ENCODE measurements around the gene ITIH3. TPM values are rescaled to one million over a fixed set of nuclear protein-coding genes. Genes with fewer than 3 reads are reported as not detected.

The ITIH3 gene
- total and polyA plus RNA-seq, 2 of the 4 experiments (the other 2 are of a cell fraction), result 0.72 to 0.94 TPM

GRCh38 chr3:52816654-52817053 is 22.1 kb downstream of the ITIH3 start:
- no peak overlapping the region for H4K8ac ChIP-seq (ENCODE audit: low read depth in 2 of 2, low read length in 2 of 2)
- no peak overlapping the region for H3K4me3 ChIP-seq (ENCODE audit: insufficient read depth, low read depth, low read length)
- no peak overlapping the region for H3K27ac ChIP-seq (ENCODE audit: insufficient read depth, low read length)
- H4K20me1 ChIP-seq (ENCODE audit: insufficient read depth, low read length), result no peaks in the 10 kb centered on the region
- no peak overlapping the region for H3K23ac ChIP-seq (ENCODE audit: low read depth, low read length)
- H3K9me3 ChIP-seq (ENCODE audit: control insufficient read depth, insufficient read depth, low read length), result no peaks in the 10 kb centered on the region
- H4K91ac ChIP-seq (ENCODE audit: insufficient read depth, low read depth, low read length), result no peak overlapping the region
- in situ Hi-C loops (cut with MboI; ENCODE audit: low sequenced_read_pairs) (no loop called here), dilution Hi-C loops (cut with HindIII; ENCODE audit: low sequenced_read_pairs, unreplicated experiment) (no loop called here), intact Hi-C loops (cut with micrococcal nuclease) (no loop called here)
- no peak overlapping the region for H2BK120ac ChIP-seq (ENCODE audit: low read depth, low read length)
- H3K4me1 ChIP-seq (ENCODE audit: control insufficient read depth, insufficient read depth, low read length), result no peaks in the 10 kb centered on the region
- ATAC-seq (ENCODE audit: low read depth) (no peak), DNase-seq (no peak)
- no peak overlapping the region for H2BK15ac ChIP-seq (ENCODE audit: low read depth, low read length)
- no peaks in the 10 kb centered on the region for H3K36me3 ChIP-seq (ENCODE audit: control insufficient read depth, insufficient read depth, low read length)
- H2BK5ac ChIP-seq (ENCODE audit: low read depth, low read length, poor library complexity, severe bottlenecking), result no peak overlapping the region
- no peak overlapping the region for H3K9ac ChIP-seq (ENCODE audit: low read depth, low read length)
- no peaks in the 10 kb centered on the region for H3K9me1 ChIP-seq (ENCODE audit: insufficient read depth, low read length)
- no peak overlapping the region for H2AK5ac ChIP-seq (ENCODE audit: low read depth, low read length)
- WGBS, 2 experiments (ENCODE audit: extremely low coverage in 2 of 2, insufficient read length in 1 of 2), result 90% methylated on average over 10 of the region's 10 CpGs; no CpG with 5 or more reads in 1 of the 2 experiments
- H4K5ac ChIP-seq (ENCODE audit: low read depth, low read length), result no peak overlapping the region
- no peak overlapping the region for H3K18ac ChIP-seq (ENCODE audit: low read depth, low read length)
- ChIA-PET POLR2A (ENCODE audit: unreplicated experiment) (no interaction called here), CTCF (interaction anchor here (0.5 to 0.6 kb wide), 2 partner anchors 11 to 128 kb away, joined by 3 read pairs; no protein-coding TSS in a partner anchor)
- no peak overlapping the region for H3K56ac ChIP-seq (ENCODE audit: extremely low read depth, insufficient read depth, low read length)
- H2BK20ac ChIP-seq (ENCODE audit: low read depth, low read length), result no peak overlapping the region
- no peak overlapping the region for H3K4me2 ChIP-seq (ENCODE audit: low read depth, low read length)
- H3K79me1 ChIP-seq (ENCODE audit: low read depth in 1 of 2, low read length in 2 of 2), result no peaks in the 10 kb centered on the region
- BruUV-seq (replicated peaks), result no TSS peak
- no peak overlapping the region for H2AFZ ChIP-seq (replicated peaks; ENCODE audit: low read length, poor library complexity)
- no peak for TF ChIP-seq CHD1 (IDR thresholded peaks at IDR 0.05; ENCODE audit: low read depth, low read length)
- TF ChIP-seq FOS (IDR thresholded peaks at IDR 0.05; ENCODE audit: low read depth, low read length), result no peak
- no peak for TF ChIP-seq ELK1 (IDR thresholded peaks at IDR 0.05; ENCODE audit: borderline replicate concordance, low read depth, low read length)
- no peak for TF ChIP-seq RFX5 (IDR thresholded peaks at IDR 0.05; ENCODE audit: low read depth, low read length)
- TF ChIP-seq MAZ (IDR thresholded peaks at IDR 0.05; ENCODE audit: borderline replicate concordance, low read depth, low read length), result no peak
- no peak for TF ChIP-seq POLR2A (IDR thresholded peaks at IDR 0.05; ENCODE audit: low read depth, low read length)
- TF ChIP-seq BHLHE40 (IDR thresholded peaks at IDR 0.05; ENCODE audit: low read depth, low read length), result no peak
- TF ChIP-seq USF2 (IDR thresholded peaks at IDR 0.05; ENCODE audit: low read depth, low read length), result no peak
- TF ChIP-seq SMC3 (IDR thresholded peaks at IDR 0.05; ENCODE audit: low read depth, low read length), result no peak
- no peak for TF ChIP-seq RAD21 (IDR thresholded peaks at IDR 0.05; ENCODE audit: low read length)
- no peak for TF ChIP-seq MAFK (IDR thresholded peaks at IDR 0.05; ENCODE audit: low read depth, low read length)
- no peak for TF ChIP-seq CTCF (conservative IDR thresholded peaks at IDR 0.05; ENCODE audit: low read depth, low read length)
- no peak for TF ChIP-seq MXI1 (IDR thresholded peaks at IDR 0.05; ENCODE audit: borderline replicate concordance, low read depth, low read length)
- H3K27me3 ChIP-seq (ENCODE audit: control insufficient read depth, insufficient read depth, low read length), result peaks cover 18% of the 10 kb centered on the region
- H3K4ac ChIP-seq (ENCODE audit: low read depth, low read length), result no peak overlapping the region
- no peak overlapping the region for H2AK9ac ChIP-seq (replicated peaks; ENCODE audit: low read depth, low read length, poor library complexity)
- H3K14ac ChIP-seq (replicated peaks; ENCODE audit: low read depth, low read length), result no peak overlapping the region

All from IMR-90 (cell line).